NCI-H2029 treated with DMSO at 0.1 percent for 48 hours (cell line): ENCODE data around the gene MYO3B.

ENCODE experiments used
- DNase-seq: peaks from one replicate; lab custom pipeline; 2025; lab: John Stamatoyannopoulos, UW

MYO3B gene

GRCh38 chr2:170235860-170236679 lies 58.1 kb downstream of the MYO3B start:
- DNase-seq = peak; percentile 21

GRCh38 chr2:170236680-170237047 lies 58.7 kb downstream of the MYO3B start:
- no peak for DNase-seq

GRCh38 chr2:170237572-170238120 lies 59.7 kb downstream of the MYO3B start:
- DNase-seq = no peak

- DNase-seq = no peak
Measured at GRCh38 chr2:170238776-170239175, 60.8 kb downstream of the MYO3B start.

- no peak for DNase-seq
Measured at GRCh38 chr2:170240629-170241028, 62.7 kb downstream of the MYO3B start.

- DNase-seq = no peak
Measured at GRCh38 chr2:170241756-170242155, 63.8 kb downstream of the MYO3B start.

- no peak for DNase-seq
Measured at GRCh38 chr2:170243118-170243837, 65.3 kb downstream of the MYO3B start.

- no peak for DNase-seq
Measured at GRCh38 chr2:170243898-170244297, 66.0 kb downstream of the MYO3B start.

- no peak for DNase-seq
Measured at GRCh38 chr2:170244555-170244954, 66.6 kb downstream of the MYO3B start.

- DNase-seq = no peak
Measured at GRCh38 chr2:170245312-170245711, 67.4 kb downstream of the MYO3B start.

- DNase-seq = no peak
Measured at GRCh38 chr2:170247333-170247732, 69.4 kb downstream of the MYO3B start.

GRCh38 chr2:170247882-170248393 lies 70.0 kb downstream of the MYO3B start:
- no peak for DNase-seq

- no peak for DNase-seq
Measured at GRCh38 chr2:170248574-170249393, 70.8 kb downstream of the MYO3B start.

- no peak for DNase-seq
Measured at GRCh38 chr2:170249761-170250160, 71.8 kb downstream of the MYO3B start.

- no peak for DNase-seq
Measured at GRCh38 chr2:170250584-170250983, 72.6 kb downstream of the MYO3B start.

GRCh38 chr2:170252414-170252813 lies 74.5 kb downstream of the MYO3B start:
- no peak for DNase-seq

- DNase-seq = no peak
Measured at GRCh38 chr2:170253721-170254230, 75.8 kb downstream of the MYO3B start.

- no peak for DNase-seq
Measured at GRCh38 chr2:170254293-170254732, 76.4 kb downstream of the MYO3B start.

GRCh38 chr2:170255137-170255536 lies 77.2 kb downstream of the MYO3B start:
- no peak for DNase-seq

- no peak for DNase-seq
Measured at GRCh38 chr2:170255971-170256370, 78.0 kb downstream of the MYO3B start.

GRCh38 chr2:170258382-170258781 lies 80.4 kb downstream of the MYO3B start:
- DNase-seq = no peak

- DNase-seq = no peak
Measured at GRCh38 chr2:170260188-170260587, 82.2 kb downstream of the MYO3B start.
